Measurements from ENCODE around the gene TTC36. TPM values are rescaled to one million over a fixed set of nuclear protein-coding genes. Genes with fewer than 3 reads are reported as not detected.

TTC36 gene
- polyA plus RNA-seq, 1 donor from 2014 or later = 4.3 TPM

DNA sequence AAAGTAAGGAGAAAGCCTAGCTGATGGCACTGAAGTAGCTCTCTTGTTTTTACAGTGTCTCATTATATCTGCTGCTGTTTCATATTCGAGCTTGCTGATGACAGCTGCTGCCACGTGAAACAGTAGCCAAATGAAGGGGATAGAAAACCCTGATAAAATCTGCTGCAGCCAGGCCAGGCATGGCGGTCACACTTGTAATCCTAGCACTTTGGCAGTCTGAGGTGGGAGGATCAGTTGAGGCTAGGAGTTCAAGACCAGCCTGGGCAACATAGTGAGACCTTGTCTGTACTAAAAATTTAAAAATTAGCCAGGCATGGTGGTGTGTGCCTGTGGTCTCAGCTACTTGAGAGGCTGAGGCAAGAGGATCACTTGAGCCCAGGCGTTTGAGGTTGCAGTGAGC lies 25.1 kb downstream of the TTC36 start:
- Histone ChIP-seq H3K4me2 (ENCODE audit: low read length) (no peak overlapping the region), H3K9me2 (ENCODE audit: insufficient read depth, low read length) (no peaks in the 10 kb centered on the region), H3K79me2 (replicated peaks; ENCODE audit: insufficient read depth, low read length) (no peaks in the 10 kb centered on the region), H3K9ac (ENCODE audit: low read length) (no peak overlapping the region), H3F3A (ENCODE audit: insufficient read depth, low read length, poor library complexity, severe bottlenecking) (no peaks in the 10 kb centered on the region), H3K4me3 (ENCODE audit: low read length) (no peak overlapping the region), H3K36me3 (ENCODE audit: insufficient read depth, low read length) (peaks cover 5% of the 10 kb centered on the region), H3K9me3 (ENCODE audit: low read length) (no peaks in the 10 kb centered on the region), H3K27me3 (ENCODE audit: insufficient read depth, low read depth, low read length) (no peaks in the 10 kb centered on the region), H2AFZ (ENCODE audit: low read depth, low read length) (no peak overlapping the region), H3K27ac (ENCODE audit: low read length) (no peak overlapping the region), H4K20me1 (ENCODE audit: insufficient read depth) (no peaks in the 10 kb centered on the region)
- TF ChIP-seq, protein P1, sequence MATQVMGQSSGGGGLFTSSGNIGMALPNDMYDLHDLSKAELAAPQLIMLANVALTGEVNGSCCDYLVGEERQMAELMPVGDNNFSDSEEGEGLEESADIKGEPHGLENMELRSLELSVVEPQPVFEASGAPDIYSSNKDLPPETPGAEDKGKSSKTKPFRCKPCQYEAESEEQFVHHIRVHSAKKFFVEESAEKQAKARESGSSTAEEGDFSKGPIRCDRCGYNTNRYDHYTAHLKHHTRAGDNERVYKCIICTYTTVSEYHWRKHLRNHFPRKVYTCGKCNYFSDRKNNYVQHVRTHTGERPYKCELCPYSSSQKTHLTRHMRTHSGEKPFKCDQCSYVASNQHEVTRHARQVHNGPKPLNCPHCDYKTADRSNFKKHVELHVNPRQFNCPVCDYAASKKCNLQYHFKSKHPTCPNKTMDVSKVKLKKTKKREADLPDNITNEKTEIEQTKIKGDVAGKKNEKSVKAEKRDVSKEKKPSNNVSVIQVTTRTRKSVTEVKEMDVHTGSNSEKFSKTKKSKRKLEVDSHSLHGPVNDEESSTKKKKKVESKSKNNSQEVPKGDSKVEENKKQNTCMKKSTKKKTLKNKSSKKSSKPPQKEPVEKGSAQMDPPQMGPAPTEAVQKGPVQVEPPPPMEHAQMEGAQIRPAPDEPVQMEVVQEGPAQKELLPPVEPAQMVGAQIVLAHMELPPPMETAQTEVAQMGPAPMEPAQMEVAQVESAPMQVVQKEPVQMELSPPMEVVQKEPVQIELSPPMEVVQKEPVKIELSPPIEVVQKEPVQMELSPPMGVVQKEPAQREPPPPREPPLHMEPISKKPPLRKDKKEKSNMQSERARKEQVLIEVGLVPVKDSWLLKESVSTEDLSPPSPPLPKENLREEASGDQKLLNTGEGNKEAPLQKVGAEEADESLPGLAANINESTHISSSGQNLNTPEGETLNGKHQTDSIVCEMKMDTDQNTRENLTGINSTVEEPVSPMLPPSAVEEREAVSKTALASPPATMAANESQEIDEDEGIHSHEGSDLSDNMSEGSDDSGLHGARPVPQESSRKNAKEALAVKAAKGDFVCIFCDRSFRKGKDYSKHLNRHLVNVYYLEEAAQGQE (IDR thresholded peaks at IDR 0.05; ENCODE audit: borderline replicate concordance) = no peak
- TF ChIP-seq EP300 (conservative IDR thresholded peaks at IDR 0.05; ENCODE audit: poor library complexity, severe bottlenecking) (no peak), MXI1 (conservative IDR thresholded peaks at IDR 0.05; ENCODE audit: poor library complexity, severe bottlenecking) (no peak), EZH2 (IDR thresholded peaks at IDR 0.05; ENCODE audit: borderline replicate concordance, insufficient read depth, low read length, poor library complexity, severe bottlenecking) (no peak), TAF1 (IDR thresholded peaks at IDR 0.05; ENCODE audit: low read depth) (no peak), POLR2AphosphoS5 (IDR thresholded peaks at IDR 0.05) (no peak), RAD21 (conservative IDR thresholded peaks at IDR 0.05) (no peak), SMC3 (conservative IDR thresholded peaks at IDR 0.05; ENCODE audit: poor library complexity) (no peak)
- TF ChIP-seq, protein P2, sequence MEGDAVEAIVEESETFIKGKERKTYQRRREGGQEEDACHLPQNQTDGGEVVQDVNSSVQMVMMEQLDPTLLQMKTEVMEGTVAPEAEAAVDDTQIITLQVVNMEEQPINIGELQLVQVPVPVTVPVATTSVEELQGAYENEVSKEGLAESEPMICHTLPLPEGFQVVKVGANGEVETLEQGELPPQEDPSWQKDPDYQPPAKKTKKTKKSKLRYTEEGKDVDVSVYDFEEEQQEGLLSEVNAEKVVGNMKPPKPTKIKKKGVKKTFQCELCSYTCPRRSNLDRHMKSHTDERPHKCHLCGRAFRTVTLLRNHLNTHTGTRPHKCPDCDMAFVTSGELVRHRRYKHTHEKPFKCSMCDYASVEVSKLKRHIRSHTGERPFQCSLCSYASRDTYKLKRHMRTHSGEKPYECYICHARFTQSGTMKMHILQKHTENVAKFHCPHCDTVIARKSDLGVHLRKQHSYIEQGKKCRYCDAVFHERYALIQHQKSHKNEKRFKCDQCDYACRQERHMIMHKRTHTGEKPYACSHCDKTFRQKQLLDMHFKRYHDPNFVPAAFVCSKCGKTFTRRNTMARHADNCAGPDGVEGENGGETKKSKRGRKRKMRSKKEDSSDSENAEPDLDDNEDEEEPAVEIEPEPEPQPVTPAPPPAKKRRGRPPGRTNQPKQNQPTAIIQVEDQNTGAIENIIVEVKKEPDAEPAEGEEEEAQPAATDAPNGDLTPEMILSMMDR (IDR thresholded peaks at IDR 0.05; ENCODE audit: poor library complexity, severe bottlenecking) = no peak

DNA sequence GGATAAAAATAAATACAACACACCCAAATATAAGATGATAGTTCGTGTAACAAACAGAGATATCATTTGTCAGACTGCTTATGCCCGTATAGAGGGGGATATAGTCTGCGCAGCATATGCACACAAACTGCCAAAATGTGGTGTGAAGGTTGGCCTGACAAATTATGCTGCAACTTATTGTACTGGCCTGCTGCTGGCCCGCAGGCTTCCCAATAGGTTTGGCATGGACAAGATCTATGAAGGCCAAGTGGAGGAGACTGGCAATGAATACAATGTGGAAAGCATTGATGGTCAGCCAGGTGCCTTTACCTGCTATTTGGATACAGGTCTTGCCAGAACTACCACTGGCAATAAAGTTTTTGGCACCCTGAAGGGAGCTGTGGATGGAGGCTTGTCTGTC lies 33.5 kb downstream of the TTC36 start:
- Histone ChIP-seq H2AFZ (ENCODE audit: low read depth, low read length) (no peak overlapping the region), H3K4me3 (ENCODE audit: low read length) (no peak overlapping the region), H3F3A (ENCODE audit: insufficient read depth, low read length, poor library complexity, severe bottlenecking) (no peaks in the 10 kb centered on the region), H3K9ac (ENCODE audit: low read length) (no peak overlapping the region), H3K36me3 (ENCODE audit: insufficient read depth, low read length) (no peaks in the 10 kb centered on the region), H4K20me1 (ENCODE audit: insufficient read depth) (no peaks in the 10 kb centered on the region), H3K27me3 (ENCODE audit: insufficient read depth, low read depth, low read length) (no peaks in the 10 kb centered on the region), H3K9me3 (ENCODE audit: low read length) (no peaks in the 10 kb centered on the region), H3K79me2 (replicated peaks; ENCODE audit: insufficient read depth, low read length) (no peaks in the 10 kb centered on the region), H3K4me2 (ENCODE audit: low read length) (no peak overlapping the region), H3K9me2 (ENCODE audit: insufficient read depth, low read length) (no peaks in the 10 kb centered on the region), H3K27ac (ENCODE audit: low read length) (no peak overlapping the region)
- TF ChIP-seq SMC3 (conservative IDR thresholded peaks at IDR 0.05; ENCODE audit: poor library complexity) (no peak), MXI1 (conservative IDR thresholded peaks at IDR 0.05; ENCODE audit: poor library complexity, severe bottlenecking) (no peak), RAD21 (conservative IDR thresholded peaks at IDR 0.05) (no peak), TAF1 (IDR thresholded peaks at IDR 0.05; ENCODE audit: low read depth) (no peak), EZH2 (IDR thresholded peaks at IDR 0.05; ENCODE audit: borderline replicate concordance, insufficient read depth, low read length, poor library complexity, severe bottlenecking) (no peak)
- TF ChIP-seq, protein P2 (IDR thresholded peaks at IDR 0.05; ENCODE audit: poor library complexity, severe bottlenecking) = no peak
- TF ChIP-seq, protein P1 (IDR thresholded peaks at IDR 0.05; ENCODE audit: borderline replicate concordance) = no peak
